Measurements from ENCODE around the gene SUSD1.

GRCh38 chr9:112010537-112010936 is 164.6 kb downstream of the SUSD1 start:
- no peak for TF ChIP-seq REST (IDR thresholded peaks at IDR 0.05; ENCODE audit: insufficient read depth in 1 of 2, low read depth in 2 of 2, low read length in 2 of 2)
- TF ChIP-seq POLR2AphosphoS5 (IDR thresholded peaks at IDR 0.05; ENCODE audit: low read depth, low read length): no peak
- TF ChIP-seq FOXP2 (optimal IDR thresholded peaks at IDR 0.05; ENCODE audit: borderline replicate concordance, extremely low read depth, extremely low read length, insufficient read depth): no peak

All from PFSK-1 (cell line).